ENCODE data around the gene CNIH3. TPM values are rescaled to one million over a fixed set of nuclear protein-coding genes. Genes with fewer than 3 reads are reported as not detected.

The CNIH3 gene
- total RNA-seq, 4 donors from 2014 or later, result 6.2 to 6.3 TPM; not detected in 2

GRCh38 chr1:224640587-224640986, 24.5 kb downstream of the CNIH3 start:
- no peak overlapping the region for H3K4me3 ChIP-seq
- no peaks in the 10 kb centered on the region for H3K27me3 ChIP-seq
- TF ChIP-seq CTCF (IDR thresholded peaks at IDR 0.05) (no peak), POLR2A (IDR thresholded peaks at IDR 0.05) (no peak)
- H3K27ac ChIP-seq, result no peak overlapping the region
- DNase-seq, result no peak
- no peaks in the 10 kb centered on the region for H3K36me3 ChIP-seq
- no peaks in the 10 kb centered on the region for H3K4me1 ChIP-seq
- H3K9me3 ChIP-seq, result no peaks in the 10 kb centered on the region
- intact Hi-C loops (cut with DNase I; ENCODE audit: low total_unique reads), result no loop called here

GRCh38 chr1:224641030-224641429, 24.9 kb downstream of the CNIH3 start:
- no peaks in the 10 kb centered on the region for H3K4me1 ChIP-seq
- intact Hi-C loops (cut with DNase I; ENCODE audit: low total_unique reads), result no loop called here
- no peak overlapping the region for H3K4me3 ChIP-seq
- no peaks in the 10 kb centered on the region for H3K27me3 ChIP-seq
- DNase-seq, result no peak
- no peak for TF ChIP-seq CTCF (IDR thresholded peaks at IDR 0.05)
- no peak for TF ChIP-seq POLR2A (IDR thresholded peaks at IDR 0.05)
- no peak overlapping the region for H3K27ac ChIP-seq
- no peaks in the 10 kb centered on the region for H3K9me3 ChIP-seq
- no peaks in the 10 kb centered on the region for H3K36me3 ChIP-seq

- DNase-seq, result no peak
- Histone ChIP-seq H3K4me3 (no peak overlapping the region), H3K27ac (no peak overlapping the region), H3K36me3 (no peaks in the 10 kb centered on the region), H3K4me1 (no peaks in the 10 kb centered on the region), H3K9me3 (no peaks in the 10 kb centered on the region), H3K27me3 (no peaks in the 10 kb centered on the region)
- TF ChIP-seq CTCF (IDR thresholded peaks at IDR 0.05) (no peak), POLR2A (IDR thresholded peaks at IDR 0.05) (no peak)
- intact Hi-C loops (cut with DNase I; ENCODE audit: low total_unique reads), result no loop called here
These were observed 27.5 kb downstream of the CNIH3 start for GRCh38 chr1:224643653-224644052.

GRCh38 chr1:224644553-224645154, 28.5 kb downstream of the CNIH3 start:
- H3K9me3 ChIP-seq, result no peaks in the 10 kb centered on the region
- H3K27ac ChIP-seq, result no peak overlapping the region
- H3K36me3 ChIP-seq, result no peaks in the 10 kb centered on the region
- no peaks in the 10 kb centered on the region for H3K4me1 ChIP-seq
- H3K4me3 ChIP-seq, result no peak overlapping the region
- intact Hi-C loops (cut with DNase I; ENCODE audit: low total_unique reads), result no loop called here
- no peaks in the 10 kb centered on the region for H3K27me3 ChIP-seq
- TF ChIP-seq CTCF (IDR thresholded peaks at IDR 0.05) (peak; percentile 60 to 65 (median 62)), POLR2A (IDR thresholded peaks at IDR 0.05) (no peak)
- no peak for DNase-seq

- Histone ChIP-seq H3K4me3 (no peak overlapping the region), H3K4me1 (no peaks in the 10 kb centered on the region), H3K27ac (no peak overlapping the region), H3K36me3 (no peaks in the 10 kb centered on the region), H3K27me3 (no peaks in the 10 kb centered on the region), H3K9me3 (no peaks in the 10 kb centered on the region)
- TF ChIP-seq CTCF (IDR thresholded peaks at IDR 0.05) (no peak), POLR2A (IDR thresholded peaks at IDR 0.05) (no peak)
- no peak for DNase-seq
- intact Hi-C loops (cut with DNase I; ENCODE audit: low total_unique reads), result no loop called here
These were observed 31.3 kb downstream of the CNIH3 start for GRCh38 chr1:224647449-224647848.

Data from uterus (tissue), 4 donors.